ENCODE data around the gene BACH2. TPM values are rescaled to one million over a fixed set of nuclear protein-coding genes. Genes with fewer than 3 reads are reported as not detected.

The BACH2 gene
- polyA plus RNA-seq, 2 of the 4 experiments (the other 2 are of a cell fraction): 0.01 to 0.36 TPM

DNA sequence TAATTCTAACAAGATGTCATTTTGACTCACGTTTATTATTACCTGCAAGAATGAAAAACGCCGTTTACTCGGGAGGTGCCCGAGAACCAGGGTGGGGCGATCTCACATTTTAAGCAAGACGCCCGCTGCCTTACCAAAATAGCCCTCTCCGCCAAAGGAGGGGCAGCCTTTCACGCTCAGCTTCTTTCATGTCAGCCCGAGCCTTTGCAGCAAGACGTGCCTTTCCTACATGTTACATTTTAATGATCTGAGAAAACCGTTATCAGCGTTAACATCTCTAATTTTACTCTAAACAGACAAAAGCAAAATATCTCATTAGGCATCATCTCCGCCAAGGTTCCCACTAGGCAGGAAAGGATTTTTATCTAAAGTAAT lies 2.0 kb downstream of the BACH2 start:
- DNase-seq (ENCODE audit: low read depth in 1 of 2, low spot score in 1 of 2) (no peak), ATAC-seq (no peak), FAIRE-seq (no peak)
- H3K27ac ChIP-seq: no peak overlapping the region
- WGBS (ENCODE audit: missing lambda C conversion rate): 86% methylated on average over 15 of the region's 15 CpGs
- no peaks in the 10 kb centered on the region for H3K9me3 ChIP-seq
- CTCF ChIA-PET: no interaction called here
- peak overlapping the region; percentile 69; the same call in 2 of the 3 replicates for H3K4me3 ChIP-seq
- H3K4me1 ChIP-seq: peaks cover 6% of the 10 kb centered on the region; the same call in 1 of the 3 replicates
- no peak for TF ChIP-seq EHMT2 (IDR thresholded peaks at IDR 0.05; ENCODE audit: low read depth)
- TF ChIP-seq, protein P1, sequence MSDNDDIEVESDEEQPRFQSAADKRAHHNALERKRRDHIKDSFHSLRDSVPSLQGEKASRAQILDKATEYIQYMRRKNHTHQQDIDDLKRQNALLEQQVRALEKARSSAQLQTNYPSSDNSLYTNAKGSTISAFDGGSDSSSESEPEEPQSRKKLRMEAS (IDR thresholded peaks at IDR 0.05): no peak
- TF ChIP-seq, protein P2, sequence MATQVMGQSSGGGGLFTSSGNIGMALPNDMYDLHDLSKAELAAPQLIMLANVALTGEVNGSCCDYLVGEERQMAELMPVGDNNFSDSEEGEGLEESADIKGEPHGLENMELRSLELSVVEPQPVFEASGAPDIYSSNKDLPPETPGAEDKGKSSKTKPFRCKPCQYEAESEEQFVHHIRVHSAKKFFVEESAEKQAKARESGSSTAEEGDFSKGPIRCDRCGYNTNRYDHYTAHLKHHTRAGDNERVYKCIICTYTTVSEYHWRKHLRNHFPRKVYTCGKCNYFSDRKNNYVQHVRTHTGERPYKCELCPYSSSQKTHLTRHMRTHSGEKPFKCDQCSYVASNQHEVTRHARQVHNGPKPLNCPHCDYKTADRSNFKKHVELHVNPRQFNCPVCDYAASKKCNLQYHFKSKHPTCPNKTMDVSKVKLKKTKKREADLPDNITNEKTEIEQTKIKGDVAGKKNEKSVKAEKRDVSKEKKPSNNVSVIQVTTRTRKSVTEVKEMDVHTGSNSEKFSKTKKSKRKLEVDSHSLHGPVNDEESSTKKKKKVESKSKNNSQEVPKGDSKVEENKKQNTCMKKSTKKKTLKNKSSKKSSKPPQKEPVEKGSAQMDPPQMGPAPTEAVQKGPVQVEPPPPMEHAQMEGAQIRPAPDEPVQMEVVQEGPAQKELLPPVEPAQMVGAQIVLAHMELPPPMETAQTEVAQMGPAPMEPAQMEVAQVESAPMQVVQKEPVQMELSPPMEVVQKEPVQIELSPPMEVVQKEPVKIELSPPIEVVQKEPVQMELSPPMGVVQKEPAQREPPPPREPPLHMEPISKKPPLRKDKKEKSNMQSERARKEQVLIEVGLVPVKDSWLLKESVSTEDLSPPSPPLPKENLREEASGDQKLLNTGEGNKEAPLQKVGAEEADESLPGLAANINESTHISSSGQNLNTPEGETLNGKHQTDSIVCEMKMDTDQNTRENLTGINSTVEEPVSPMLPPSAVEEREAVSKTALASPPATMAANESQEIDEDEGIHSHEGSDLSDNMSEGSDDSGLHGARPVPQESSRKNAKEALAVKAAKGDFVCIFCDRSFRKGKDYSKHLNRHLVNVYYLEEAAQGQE (IDR thresholded peaks at IDR 0.05): no peak
- no peak for TF ChIP-seq SMC3 (IDR thresholded peaks at IDR 0.05)
- TF ChIP-seq, protein P3, sequence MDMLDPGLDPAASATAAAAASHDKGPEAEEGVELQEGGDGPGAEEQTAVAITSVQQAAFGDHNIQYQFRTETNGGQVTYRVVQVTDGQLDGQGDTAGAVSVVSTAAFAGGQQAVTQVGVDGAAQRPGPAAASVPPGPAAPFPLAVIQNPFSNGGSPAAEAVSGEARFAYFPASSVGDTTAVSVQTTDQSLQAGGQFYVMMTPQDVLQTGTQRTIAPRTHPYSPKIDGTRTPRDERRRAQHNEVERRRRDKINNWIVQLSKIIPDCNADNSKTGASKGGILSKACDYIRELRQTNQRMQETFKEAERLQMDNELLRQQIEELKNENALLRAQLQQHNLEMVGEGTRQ (IDR thresholded peaks at IDR 0.05): no peak
- TF ChIP-seq MYC (IDR thresholded peaks at IDR 0.05; ENCODE audit: borderline replicate concordance, low read length): no peak
- TF ChIP-seq ZNF302 (CRISPR knock-in tag; IDR thresholded peaks at IDR 0.05): no peak
- no peak for TF ChIP-seq POLR2A (IDR thresholded peaks at IDR 0.05; ENCODE audit: low read length)
- no peak for TF ChIP-seq FOXS1 (CRISPR knock-in tag; IDR thresholded peaks at IDR 0.05)
- TF ChIP-seq PHF8 (IDR thresholded peaks at IDR 0.05; ENCODE audit: borderline replicate concordance, low read depth): no peak
- TF ChIP-seq, protein P4, sequence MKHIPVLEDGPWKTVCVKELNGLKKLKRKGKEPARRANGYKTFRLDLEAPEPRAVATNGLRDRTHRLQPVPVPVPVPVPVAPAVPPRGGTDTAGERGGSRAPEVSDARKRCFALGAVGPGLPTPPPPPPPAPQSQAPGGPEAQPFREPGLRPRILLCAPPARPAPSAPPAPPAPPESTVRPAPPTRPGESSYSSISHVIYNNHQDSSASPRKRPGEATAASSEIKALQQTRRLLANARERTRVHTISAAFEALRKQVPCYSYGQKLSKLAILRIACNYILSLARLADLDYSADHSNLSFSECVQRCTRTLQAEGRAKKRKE (CRISPR knock-in tag; IDR thresholded peaks at IDR 0.05; ENCODE audit: low read depth): no peak
- peak overlapping the region; percentile 99 for H3K4me2 ChIP-seq
- POLR2A ChIA-PET: no interaction called here

DNA sequence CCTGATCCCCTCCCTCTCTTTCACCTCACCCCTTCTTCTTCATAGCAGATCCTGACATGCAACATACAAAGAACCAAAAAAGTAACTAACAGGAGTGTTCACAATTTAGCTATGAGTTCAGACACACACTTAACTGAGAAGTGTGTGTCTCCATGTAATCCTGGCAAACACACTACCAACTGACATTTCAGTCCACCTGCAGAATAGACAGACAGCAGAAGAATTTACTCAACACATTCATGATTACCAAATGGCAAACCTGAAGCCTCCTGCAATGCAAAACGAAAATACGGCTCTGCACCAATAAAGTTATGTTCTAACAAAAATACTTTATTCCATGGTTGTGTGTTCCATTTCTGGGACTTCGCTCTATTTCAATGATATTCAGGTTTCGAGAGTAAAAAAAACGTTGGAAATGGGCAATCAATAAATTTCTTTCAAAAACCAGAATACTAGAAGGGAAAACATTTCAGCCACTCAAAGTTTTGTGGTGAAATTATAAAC lies 2.6 kb downstream of the BACH2 start:
- Histone ChIP-seq H3K4me3 (no peak overlapping the region), H3K4me2 (no peak overlapping the region), H3K9me3 (no peaks in the 10 kb centered on the region), H3K27ac (no peak overlapping the region), H3K4me1 (peaks cover 6% of the 10 kb centered on the region; the same call in 1 of the 3 replicates)
- no peak for ATAC-seq
- WGBS (ENCODE audit: missing lambda C conversion rate): 84% methylated on average over 5 of the region's 5 CpGs
- POLR2A ChIA-PET: no interaction called here
- TF ChIP-seq HOXB13 (CRISPR knock-in tag; IDR thresholded peaks at IDR 0.05; ENCODE audit: low read depth) (no peak), SREBF2 (IDR thresholded peaks at IDR 0.05) (no peak), EP300 (IDR thresholded peaks at IDR 0.05) (no peak), CHD4 (IDR thresholded peaks at IDR 0.05; ENCODE audit: borderline replicate concordance) (no peak), MAFK (IDR thresholded peaks at IDR 0.05; ENCODE audit: partially characterized antibody) (no peak), NR3C1 (IDR thresholded peaks at IDR 0.05) (no peak), CBX2 (IDR thresholded peaks at IDR 0.05; ENCODE audit: borderline replicate concordance, low read depth) (no peak), HOXB5 (CRISPR knock-in tag; IDR thresholded peaks at IDR 0.05) (no peak), ZSCAN20 (CRISPR knock-in tag; IDR thresholded peaks at IDR 0.05) (no peak), POLR2A (IDR thresholded peaks at IDR 0.05; ENCODE audit: low read length) (no peak), KDM5A (IDR thresholded peaks at IDR 0.05) (no peak), TP53 (CRISPR knock-in tag; IDR thresholded peaks at IDR 0.05) (no peak)
- TF ChIP-seq, protein P5, sequence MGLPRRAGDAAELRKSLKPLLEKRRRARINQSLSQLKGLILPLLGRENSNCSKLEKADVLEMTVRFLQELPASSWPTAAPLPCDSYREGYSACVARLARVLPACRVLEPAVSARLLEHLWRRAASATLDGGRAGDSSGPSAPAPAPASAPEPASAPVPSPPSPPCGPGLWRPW (IDR thresholded peaks at IDR 0.05): no peak
- TF ChIP-seq, protein P6, sequence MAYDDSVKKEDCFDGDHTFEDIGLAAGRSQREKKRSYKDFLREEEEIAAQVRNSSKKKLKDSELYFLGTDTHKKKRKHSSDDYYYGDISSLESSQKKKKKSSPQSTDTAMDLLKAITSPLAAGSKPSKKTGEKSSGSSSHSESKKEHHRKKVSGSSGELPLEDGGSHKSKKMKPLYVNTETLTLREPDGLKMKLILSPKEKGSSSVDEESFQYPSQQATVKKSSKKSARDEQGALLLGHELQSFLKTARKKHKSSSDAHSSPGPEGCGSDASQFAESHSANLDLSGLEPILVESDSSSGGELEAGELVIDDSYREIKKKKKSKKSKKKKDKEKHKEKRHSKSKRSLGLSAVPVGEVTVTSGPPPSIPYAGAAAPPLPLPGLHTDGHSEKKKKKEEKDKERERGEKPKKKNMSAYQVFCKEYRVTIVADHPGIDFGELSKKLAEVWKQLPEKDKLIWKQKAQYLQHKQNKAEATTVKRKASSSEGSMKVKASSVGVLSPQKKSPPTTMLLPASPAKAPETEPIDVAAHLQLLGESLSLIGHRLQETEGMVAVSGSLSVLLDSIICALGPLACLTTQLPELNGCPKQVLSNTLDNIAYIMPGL (CRISPR knock-in tag; IDR thresholded peaks at IDR 0.05; ENCODE audit: borderline replicate concordance): no peak
- DNase-seq (ENCODE audit: low read depth in 1 of 2, low spot score in 1 of 2): no peak
- FAIRE-seq: no peak
- CTCF ChIA-PET: no interaction called here
